PC-3 (cell line): Measurements from ENCODE around the gene LURAP1L. TPM values are rescaled to one million over a fixed set of nuclear protein-coding genes. Genes with fewer than 3 reads are reported as not detected.

ENCODE experiments used
- ATAC-seq: fragments of 200-7000 bp; cut with Tn5 transposase; 2 replicates; pipeline ENCODE4 v1.9.1; 2020; ENCODE audit warnings: mild to moderate bottlenecking, moderate library complexity
- BruUV-seq: library from RNA; stranded (reverse); fragments of 400-500 nt; replicated peaks from 2 replicates; lab custom pipeline; 2021; lab: Mats Ljungman, UMichigan
- CTCF ChIA-PET: fragments of 300-600 bp; sonication (Branson Sonifier 250); formaldehyde crosslinking; loops from one replicate; lab custom pipeline; 2022; ENCODE audit warnings: antibody characterized with exemption; lab: Charles Lee
- POLR2A ChIA-PET: fragments of 300-600 bp; sonication (Branson Sonifier 250); formaldehyde crosslinking; loops from one replicate; lab custom pipeline; 2022; ENCODE audit warnings: antibody characterized with exemption; ENCODE audit not compliant: unreplicated experiment; lab: Charles Lee
- DNase-seq: peaks from one replicate; pipeline ENCODE4 v3.0.0-alpha.2; 2015
- H2AFZ ChIP-seq: fragments of 300-600 bp; sonication (generic); 2 replicates; pipeline ENCODE4 v1.6.0; 2016; ENCODE audit warnings: antibody characterized with exemption, low read length
- H3F3A ChIP-seq: fragments of 300-600 bp; sonication (generic); one replicate; pipeline ENCODE4 v1.6.0; 2017; ENCODE audit warnings: antibody characterized with exemption, low read length, control low read depth, mild to moderate bottlenecking; ENCODE audit not compliant: unreplicated experiment
- H3K27ac ChIP-seq: fragments of 300-600 bp; sonication (generic); 2 replicates; pipeline ENCODE4 v1.5.1; 2016; ENCODE audit warnings: mild to moderate bottlenecking, low read length
- H3K27me3 ChIP-seq: fragments of 300-600 bp; sonication (generic); 2 replicates; pipeline ENCODE4 v1.6.1; 2016; ENCODE audit warnings: low read length, mixed read lengths
- H3K36me3 ChIP-seq: fragments of 300-600 bp; sonication (generic); 2 replicates; pipeline ENCODE4 v1.6.1; 2016; ENCODE audit warnings: low read depth, mixed run types, low read length, mixed read lengths
- H3K4me1 ChIP-seq: fragments of 300-600 bp; sonication (generic); 2 replicates; pipeline ENCODE4 v1.5.1; 2016; ENCODE audit warnings: low read length; ENCODE audit not compliant: insufficient read depth
- H3K4me2 ChIP-seq: fragments of 300-600 bp; sonication (generic); 2 replicates; pipeline ENCODE4 v1.6.0; 2016; ENCODE audit warnings: low read length
- H3K4me3 ChIP-seq: fragments of 300-600 bp; sonication (generic); 2 replicates; pipeline ENCODE4 v1.5.1; 2016; ENCODE audit warnings: mild to moderate bottlenecking, low read length, mixed read lengths
- H3K79me2 ChIP-seq: fragments of 300-600 bp; sonication (generic); 2 replicates; pipeline ENCODE4 v1.6.1; 2017; ENCODE audit warnings: low read length, mixed read lengths
- H3K9ac ChIP-seq: fragments of 300-600 bp; sonication (generic); 2 replicates; pipeline ENCODE4 v1.6.0; 2016; ENCODE audit warnings: mild to moderate bottlenecking, low read length
- H3K9me2 ChIP-seq: fragments of 300-600 bp; sonication (generic); replicated peaks from 2 replicates; pipeline ENCODE4 v1.6.1; 2016; ENCODE audit warnings: mixed run types, low read length, mixed read lengths
- H3K9me3 ChIP-seq: fragments of 300-600 bp; sonication (generic); 2 replicates; pipeline ENCODE4 v1.6.1; 2016; ENCODE audit warnings: low read length, mixed read lengths
- H4K20me1 ChIP-seq: fragments of 300-600 bp; sonication (generic); 2 replicates; pipeline ENCODE4 v1.6.1; 2016; ENCODE audit warnings: low read length, mixed read lengths
- EZH2 ChIP-seq: fragments of 300-600 bp; sonication (generic); IDR thresholded peaks from one replicate; pipeline ENCODE4 v1.6.1; 2017; ENCODE audit warnings: antibody characterized with exemption, mild to moderate bottlenecking, low read length; ENCODE audit not compliant: unreplicated experiment
- EZH2phosphoT487 ChIP-seq: fragments of 300-600 bp; sonication (generic); IDR thresholded peaks from 2 replicates; pipeline ENCODE4 v1.6.1; 2018; ENCODE audit warnings: mild to moderate bottlenecking, antibody characterized with exemption, low read length, borderline replicate concordance
- intact Hi-C: fragments of 100-400 bp; cut with micrococcal nuclease; formaldehyde crosslinking; loops from 2 replicates; pipeline ENCODE4 v1.9.0; 2023
- total RNA-seq: library from RNA; depleted of rRNA; stranded (reverse); fragments of >200 nt; gene quantifications from 2 replicates; pipeline ENCODE4 v1.2.3, GENCODE V29; 2014
- TF ChIP-seq, protein P1 (sequence below): fragments of 300-600 bp; sonication (generic); conservative IDR thresholded peaks from 2 replicates; pipeline ENCODE4 v1.5.1; 2017; ENCODE audit warnings: antibody characterized with exemption, low read depth, mild to moderate bottlenecking, low read length

Gene LURAP1L
- total RNA-seq, 1 experiment from 2014 or later = 16.4 TPM

DNA sequence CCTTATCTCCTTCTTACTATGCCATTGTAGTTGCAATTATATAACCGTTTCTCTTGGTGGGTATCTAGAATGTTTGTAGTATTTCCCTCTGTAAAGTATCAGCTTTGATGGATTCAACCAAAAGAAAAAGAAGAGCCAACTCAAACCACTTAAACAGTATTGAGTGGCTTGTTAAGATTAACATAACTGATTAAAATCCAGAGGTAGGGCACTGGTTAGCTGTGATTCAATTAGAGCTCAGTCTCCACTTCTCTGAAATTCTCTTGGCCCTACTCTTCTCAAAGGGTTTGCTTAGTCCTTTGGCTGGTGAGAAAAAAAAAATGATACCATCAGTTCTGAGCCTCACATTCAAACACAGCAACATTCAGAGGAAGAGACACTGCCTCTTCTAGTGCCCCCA lies 44.6 kb upstream of the LURAP1L start:
- no peak overlapping the region for H3K27ac ChIP-seq
- no peaks in the 10 kb centered on the region for H3K4me1 ChIP-seq
- no peaks in the 10 kb centered on the region for H4K20me1 ChIP-seq
- no peaks in the 10 kb centered on the region for H3K79me2 ChIP-seq
- no peaks in the 10 kb centered on the region for H3K36me3 ChIP-seq
- H3K9me2 ChIP-seq = no peaks in the 10 kb centered on the region
- POLR2A ChIA-PET = no interaction called here
- TF ChIP-seq, protein P1, sequence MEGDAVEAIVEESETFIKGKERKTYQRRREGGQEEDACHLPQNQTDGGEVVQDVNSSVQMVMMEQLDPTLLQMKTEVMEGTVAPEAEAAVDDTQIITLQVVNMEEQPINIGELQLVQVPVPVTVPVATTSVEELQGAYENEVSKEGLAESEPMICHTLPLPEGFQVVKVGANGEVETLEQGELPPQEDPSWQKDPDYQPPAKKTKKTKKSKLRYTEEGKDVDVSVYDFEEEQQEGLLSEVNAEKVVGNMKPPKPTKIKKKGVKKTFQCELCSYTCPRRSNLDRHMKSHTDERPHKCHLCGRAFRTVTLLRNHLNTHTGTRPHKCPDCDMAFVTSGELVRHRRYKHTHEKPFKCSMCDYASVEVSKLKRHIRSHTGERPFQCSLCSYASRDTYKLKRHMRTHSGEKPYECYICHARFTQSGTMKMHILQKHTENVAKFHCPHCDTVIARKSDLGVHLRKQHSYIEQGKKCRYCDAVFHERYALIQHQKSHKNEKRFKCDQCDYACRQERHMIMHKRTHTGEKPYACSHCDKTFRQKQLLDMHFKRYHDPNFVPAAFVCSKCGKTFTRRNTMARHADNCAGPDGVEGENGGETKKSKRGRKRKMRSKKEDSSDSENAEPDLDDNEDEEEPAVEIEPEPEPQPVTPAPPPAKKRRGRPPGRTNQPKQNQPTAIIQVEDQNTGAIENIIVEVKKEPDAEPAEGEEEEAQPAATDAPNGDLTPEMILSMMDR = no peak
- no peak for TF ChIP-seq EZH2phosphoT487
- no peak for TF ChIP-seq EZH2
- H3F3A ChIP-seq = no peaks in the 10 kb centered on the region
- no peak for DNase-seq
- no peak overlapping the region for H3K9ac ChIP-seq
- no peaks in the 10 kb centered on the region for H3K9me3 ChIP-seq
- ATAC-seq = no peak
- H3K4me2 ChIP-seq = no peak overlapping the region
- intact Hi-C loops = no loop called here
- no peaks in the 10 kb centered on the region for H3K27me3 ChIP-seq
- CTCF ChIA-PET = no interaction called here
- no peak overlapping the region for H2AFZ ChIP-seq
- H3K4me3 ChIP-seq = no peak overlapping the region
- no TSS peak for BruUV-seq

DNA sequence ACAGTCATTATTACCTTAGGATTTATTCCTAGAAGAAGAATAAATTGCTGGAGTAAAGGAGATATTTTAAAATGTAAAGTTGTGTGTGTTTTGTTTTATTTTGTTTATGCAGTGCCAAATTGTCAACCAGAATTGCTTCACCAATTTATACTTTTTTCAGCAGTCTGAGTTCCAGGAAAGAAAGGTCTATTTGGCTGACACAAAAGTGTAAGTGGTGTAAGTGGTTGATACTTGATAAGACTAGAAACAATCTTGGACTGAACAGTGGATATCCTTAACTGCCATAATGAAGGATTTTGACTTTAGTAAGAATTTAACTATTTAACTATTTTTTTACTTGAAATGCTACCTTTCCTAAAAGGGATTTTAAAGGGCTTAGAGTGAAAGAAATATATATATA lies 43.9 kb upstream of the LURAP1L start:
- intact Hi-C loops = no loop called here
- ChIA-PET CTCF (no interaction called here), POLR2A (no interaction called here)
- no peak overlapping the region for H3K9ac ChIP-seq
- no peaks in the 10 kb centered on the region for H3K36me3 ChIP-seq
- TF ChIP-seq, protein P1 = no peak
- TF ChIP-seq EZH2phosphoT487 (no peak), EZH2 (no peak)
- H3K9me2 ChIP-seq = no peaks in the 10 kb centered on the region
- no peaks in the 10 kb centered on the region for H3F3A ChIP-seq
- H4K20me1 ChIP-seq = no peaks in the 10 kb centered on the region
- DNase-seq = no peak
- H3K4me2 ChIP-seq = no peak overlapping the region
- H3K27me3 ChIP-seq = no peaks in the 10 kb centered on the region
- no peak overlapping the region for H3K4me3 ChIP-seq
- no peaks in the 10 kb centered on the region for H3K9me3 ChIP-seq
- no peak overlapping the region for H3K27ac ChIP-seq
- no peaks in the 10 kb centered on the region for H3K79me2 ChIP-seq
- no peaks in the 10 kb centered on the region for H3K4me1 ChIP-seq
- no TSS peak for BruUV-seq
- no peak for ATAC-seq
- no peak overlapping the region for H2AFZ ChIP-seq

DNA sequence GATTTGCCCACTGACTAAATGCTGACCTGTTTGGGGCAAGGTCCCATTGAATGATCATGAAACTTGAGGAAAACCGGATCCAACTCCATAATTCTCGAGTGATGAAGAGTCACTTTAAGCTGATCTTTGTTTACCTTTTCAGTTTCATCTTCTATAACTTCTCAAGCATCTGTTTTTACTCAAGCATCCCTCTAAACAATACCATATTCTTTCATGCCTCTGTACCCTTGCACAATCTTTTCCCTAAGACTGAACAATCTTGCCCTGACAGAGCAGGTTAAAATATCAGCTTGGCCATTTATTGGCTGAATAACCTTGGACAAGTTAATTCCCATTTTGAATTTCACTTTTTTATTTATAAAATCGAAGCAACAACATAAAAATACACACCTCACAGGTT lies 41.8 kb upstream of the LURAP1L start:
- H3K9ac ChIP-seq = no peak overlapping the region
- intact Hi-C loops = no loop called here
- H4K20me1 ChIP-seq = no peaks in the 10 kb centered on the region
- TF ChIP-seq EZH2 (no peak), EZH2phosphoT487 (no peak)
- TF ChIP-seq, protein P1 = no peak
- H3K79me2 ChIP-seq = no peaks in the 10 kb centered on the region
- no TSS peak for BruUV-seq
- no peak overlapping the region for H2AFZ ChIP-seq
- H3K4me2 ChIP-seq = no peak overlapping the region
- no peaks in the 10 kb centered on the region for H3K4me1 ChIP-seq
- no peaks in the 10 kb centered on the region for H3K27me3 ChIP-seq
- no peak overlapping the region for H3K27ac ChIP-seq
- POLR2A ChIA-PET = no interaction called here
- DNase-seq = no peak
- no peak for ATAC-seq
- H3K9me3 ChIP-seq = no peaks in the 10 kb centered on the region
- no peaks in the 10 kb centered on the region for H3F3A ChIP-seq
- CTCF ChIA-PET = no interaction called here
- no peak overlapping the region for H3K4me3 ChIP-seq
- no peaks in the 10 kb centered on the region for H3K36me3 ChIP-seq
- no peaks in the 10 kb centered on the region for H3K9me2 ChIP-seq
